ENCODE measurements around the gene ANKS1B. TPM values are rescaled to one million over a fixed set of nuclear protein-coding genes. Genes with fewer than 3 reads are reported as not detected.

Gene ANKS1B
- total and polyA plus RNA-seq, 10 of the 15 experiments (the other 5 are each of a cell fraction or from before 2014, with no cell fraction given): 0.16 to 1.3 (median 0.82) TPM; not detected in 7

- no peak overlapping the region for H3K9ac ChIP-seq (ENCODE audit: control insufficient read depth, insufficient read depth, low read length)
- ATAC-seq: no peak
- FAIRE-seq: no peak
- no peaks in the 10 kb centered on the region for H4K20me1 ChIP-seq (ENCODE audit: control insufficient read depth, insufficient read depth)
- DNase-seq (ENCODE audit: low read depth, low spot score): no peak
- intact Hi-C loops (cut with micrococcal nuclease; ENCODE audit: unreplicated experiment) (no loop called here), in situ Hi-C loops (cut with MboI) (no loop called here)
- BruUV-seq (replicated peaks): no TSS peak
- ChIA-PET POLR2A (interaction anchor here (0.6 to 1.2 kb wide), 2 partner anchors 31 to 547 kb away, joined by 3 read pairs; no protein-coding TSS in a partner anchor), CTCF (interaction anchor here (1.0 to 3.2 kb wide), 4 partner anchors 10 to 247 kb away, joined by 3 to 16 read pairs (median 6); no protein-coding TSS in a partner anchor), RAD21 (ENCODE audit: unreplicated experiment) (interaction anchor here (1.4 kb wide), 1 partner anchor 40 kb away, joined by 4 read pairs; no protein-coding TSS in a partner anchor), SMC1A (ENCODE audit: uncharacterized antibody, unreplicated experiment) (interaction anchor here (4.3 to 4.8 kb wide), 2 partner anchors 10 to 29 kb away, joined by 27 to 29 read pairs; no protein-coding TSS in a partner anchor)
- peaks cover 0 to 1% of the 10 kb centered on the region in 2 experiments; a peak in 1 of 4 replicates for H3K27me3 ChIP-seq (replicated peaks in 1 of 2; ENCODE audit: control insufficient read depth in 2 of 2, insufficient read depth in 2 of 2, low read length in 1 of 2)
- WGBS (ENCODE audit: insufficient coverage, insufficient replicate concordance, low lambda C conversion rate, missing lambda C conversion rate): 63% methylated on average over 4 of the region's 4 CpGs
- no peak overlapping the region for H3K4me3 ChIP-seq
- H3K9me3 ChIP-seq (replicated peaks; ENCODE audit: control insufficient read depth, insufficient read depth, low read length): no peaks in the 10 kb centered on the region
- no peak overlapping the region for H3K27ac ChIP-seq (ENCODE audit: control insufficient read depth, insufficient read depth)
- H2AFZ ChIP-seq (ENCODE audit: control insufficient read depth, low read depth, low read length): no peak overlapping the region
- TF ChIP-seq POLR2A (IDR thresholded peaks at IDR 0.05; ENCODE audit: low read depth, low read length) (no peak), MYC (IDR thresholded peaks at IDR 0.05; ENCODE audit: insufficient read depth, insufficient read length, insufficient replicate concordance, low read length, severe bottlenecking) (no peak), CREB1 (IDR thresholded peaks at IDR 0.05; ENCODE audit: low read depth) (no peak), SUZ12 (IDR thresholded peaks at IDR 0.05; ENCODE audit: unreplicated experiment) (no peak), SMAD5 (IDR thresholded peaks at IDR 0.05; ENCODE audit: low read depth) (no peak), IKZF2 (IDR thresholded peaks at IDR 0.05) (no peak), BCL3 (IDR thresholded peaks at IDR 0.05; ENCODE audit: borderline replicate concordance, insufficient read depth, low read depth, low read length, poor library complexity, severe bottlenecking) (no peak), POLR2AphosphoS5 (IDR thresholded peaks at IDR 0.05; ENCODE audit: low read length) (no peak), PKNOX1 (IDR thresholded peaks at IDR 0.05) (no peak), E2F4 (IDR thresholded peaks at IDR 0.05; ENCODE audit: low read depth, low read length) (no peak), IRF3 (IDR thresholded peaks at IDR 0.05) (no peak)
- no peak overlapping the region for H3K4me2 ChIP-seq (ENCODE audit: control insufficient read depth, insufficient read depth)
- H3K36me3 ChIP-seq (ENCODE audit: control insufficient read depth in 2 of 2, insufficient read depth in 2 of 2, low read length in 1 of 2): no peaks in the 10 kb centered on the region
- no peaks in the 10 kb centered on the region for H3K79me2 ChIP-seq (ENCODE audit: control insufficient read depth, insufficient read depth, low read length)
- peaks cover 5% of the 10 kb centered on the region for H3K4me1 ChIP-seq (ENCODE audit: control insufficient read depth, insufficient read depth, low read length)
These were observed 1233.1 kb downstream of the ANKS1B start for GRCh38 chr12:98751580-98752115.
